Umbilical cord (tissue), 2 donors: ENCODE data around the gene PFAS. TPM values are rescaled to one million over a fixed set of nuclear protein-coding genes. Genes with fewer than 3 reads are reported as not detected.
"Not testable (repeated sequence)": the region's sequence is repeated elsewhere in the genome, so short reads cannot be mapped to it uniquely, and the experiment has no call there.

Experiments used
- DNase-seq: peaks from one replicate; pipeline ENCODE4 v3.0.0-alpha.2; 2015; ENCODE audit warnings: low spot score
- total RNA-seq: library from RNA; depleted of rRNA; stranded (reverse); fragments of >200 nt; gene quantifications from one replicate; pipeline ENCODE4 v1.2.3, GENCODE V29; 2014; ENCODE audit warnings: low replicate concordance; ENCODE audit not compliant: insufficient read depth

The PFAS gene
- total RNA-seq = 6.0 TPM

- peak; percentile 95 for DNase-seq
These were observed at the start of gene PFAS for GRCh38 chr17:8248751-8249607. PFAS (plus strand) TSS chr17:8249289; CDS start chr17:8253938, 4,649 bp downstream.

GRCh38 chr17:8204761-8205555 lies 44.1 kb upstream of the PFAS start:
- DNase-seq = no peak

GRCh38 chr17:8206536-8206935 lies 42.6 kb upstream of the PFAS start:
- DNase-seq = no peak

GRCh38 chr17:8209907-8210760 lies 39.0 kb upstream of the PFAS start, which contains the start of gene AURKB:
AURKB (minus strand) TSS chr17:8210575; CDS start chr17:8210224, 351 bp downstream.
- DNase-seq = peak; percentile 99

GRCh38 chr17:8210761-8211458 lies 38.2 kb upstream of the PFAS start:
- DNase-seq = no peak

- no peak for DNase-seq
These were observed 36.5 kb upstream of the PFAS start for GRCh38 chr17:8212312-8213180.

- not testable (repeated sequence) for DNase-seq
These were observed 35.1 kb upstream of the PFAS start for GRCh38 chr17:8214000-8214399.

- DNase-seq = peak; percentile 98
These were observed 28.1 kb upstream of the PFAS start for GRCh38 chr17:8220783-8221662.

GRCh38 chr17:8221663-8222379 lies 27.3 kb upstream of the PFAS start:
- peak; percentile 98 for DNase-seq

GRCh38 chr17:8222380-8222629 lies 26.8 kb upstream of the PFAS start:
- no peak for DNase-seq

GRCh38 chr17:8222630-8223355 lies 26.3 kb upstream of the PFAS start:
- peak; percentile 96 for DNase-seq

- DNase-seq = peak; percentile 63
These were observed 25.5 kb upstream of the PFAS start for GRCh38 chr17:8223356-8224126.

- no peak for DNase-seq
These were observed 23.9 kb upstream of the PFAS start for GRCh38 chr17:8224891-8225812.

- peak; percentile 70 for DNase-seq
These were observed 23.1 kb upstream of the PFAS start for GRCh38 chr17:8225813-8226535.

- peak; percentile 96 for DNase-seq
These were observed 22.4 kb upstream of the PFAS start for GRCh38 chr17:8226536-8227237.
